CD4-positive, alpha-beta T cell treated with Interferon alpha-2 for 1 hour (primary cell): Measurements from ENCODE around the gene TRIM63.

Source experiments
- DNase-seq, 2 donors: peaks; one replicate each; pipeline ENCODE4 v3.0.0-alpha.2; 2020 to 2022

Gene TRIM63

DNA sequence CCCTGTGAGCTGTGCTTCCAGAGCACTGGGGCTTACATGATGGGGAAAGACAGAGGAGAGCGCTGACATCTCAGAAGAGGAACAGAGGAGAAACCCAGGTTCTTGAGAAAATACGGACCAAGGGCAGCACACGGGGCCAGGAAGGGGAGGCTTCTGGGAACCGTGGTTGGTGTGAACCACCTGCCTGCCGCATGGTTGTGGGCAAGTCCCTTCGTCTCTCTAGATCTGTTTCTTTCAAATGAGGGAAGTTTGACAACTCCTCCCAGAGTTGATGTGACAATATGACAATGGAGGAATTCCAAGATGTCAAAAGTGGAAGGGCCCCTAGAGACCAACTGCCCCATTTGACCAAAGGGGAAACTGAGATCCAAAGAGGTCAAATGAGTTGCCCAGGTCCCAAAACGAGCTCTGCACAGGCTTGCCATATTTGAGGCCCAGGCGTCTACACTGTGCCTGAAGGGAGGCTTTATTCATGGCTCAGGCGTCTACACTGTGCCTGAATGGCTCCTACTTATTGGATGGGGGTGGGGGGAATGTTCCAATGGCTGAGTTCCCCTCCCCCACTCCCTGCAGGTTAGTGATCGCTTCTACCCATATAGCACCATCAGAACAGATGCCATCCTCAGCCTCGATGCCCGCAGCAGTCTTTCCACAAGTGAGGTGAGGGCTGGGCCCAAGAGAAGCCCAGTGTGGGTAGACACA is 34.6 kb downstream of the TRIM63 start:
- no peak for DNase-seq

- no peak for DNase-seq
These were observed 35.7 kb downstream of the TRIM63 start for GRCh38 chr1:26031611-26032220.

DNA sequence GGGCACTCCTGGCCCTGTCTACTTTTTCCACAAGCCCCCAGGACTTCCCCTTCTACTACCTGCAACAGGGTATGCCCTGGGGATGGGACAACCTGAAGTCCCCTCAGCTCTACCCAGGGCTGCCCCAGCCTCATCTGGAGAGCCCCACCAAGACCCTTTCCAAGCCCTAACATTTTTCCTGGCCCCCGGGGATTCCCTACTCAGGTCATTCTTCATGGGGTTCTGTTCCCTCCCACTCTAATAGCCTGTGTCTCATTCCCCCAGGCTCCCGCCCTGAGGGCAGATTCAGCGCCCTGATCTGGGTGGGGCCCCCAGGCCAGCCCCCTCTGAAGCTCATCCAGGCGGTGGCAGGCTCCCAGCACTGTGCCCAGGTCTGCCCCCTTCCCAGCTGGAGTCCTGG is 36.2 kb downstream of the TRIM63 start:
- no peak for DNase-seq

- no peak for DNase-seq
These were observed 37.5 kb downstream of the TRIM63 start for GRCh38 chr1:26029864-26030481.

DNA sequence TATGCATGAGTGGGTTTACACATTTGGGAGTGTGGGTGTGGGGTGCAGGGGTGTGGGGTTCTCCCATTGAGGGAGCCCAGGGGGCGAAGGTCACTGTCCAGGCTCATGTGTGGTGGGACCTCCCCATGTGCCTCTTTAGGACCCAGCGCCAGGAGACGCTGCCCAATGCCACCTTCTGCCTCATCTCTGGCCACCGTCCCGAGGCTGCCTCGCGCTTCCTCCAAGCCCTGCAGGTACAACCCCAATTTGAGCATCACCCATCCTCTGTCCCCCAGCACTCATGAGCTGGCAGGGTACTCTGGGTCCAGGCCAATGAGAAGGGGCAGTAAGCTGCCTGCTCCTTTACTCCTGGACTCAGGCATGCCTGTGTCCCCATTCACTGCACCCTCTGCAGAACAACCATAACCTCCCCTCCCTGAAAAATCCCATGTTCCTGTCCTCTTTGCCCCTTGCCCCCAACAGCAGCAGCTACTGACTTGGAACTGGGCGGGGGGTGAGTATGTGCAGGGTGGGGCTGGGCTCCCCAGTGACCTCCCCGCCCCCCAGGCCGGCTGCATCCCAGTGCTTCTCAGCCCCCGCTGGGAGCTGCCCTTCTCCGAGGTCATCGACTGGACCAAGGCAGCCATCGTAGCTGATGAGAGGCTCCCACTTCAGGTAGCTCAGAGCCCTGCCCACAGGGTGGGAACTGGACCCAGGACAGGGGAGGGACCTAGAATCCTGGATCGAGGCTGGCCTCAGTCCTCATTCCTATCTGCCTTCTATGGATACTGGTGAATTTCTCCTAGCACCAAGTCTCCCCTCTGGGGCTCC is 38.2 kb downstream of the TRIM63 start:
- no peak for DNase-seq

GRCh38 chr1:26028490-26028980 is 38.9 kb downstream of the TRIM63 start:
- DNase-seq, result no peak

- DNase-seq, result no peak
These were observed 39.5 kb downstream of the TRIM63 start for GRCh38 chr1:26027716-26028489.

GRCh38 chr1:26025517-26025916 is 41.9 kb downstream of the TRIM63 start:
- no peak for DNase-seq

DNA sequence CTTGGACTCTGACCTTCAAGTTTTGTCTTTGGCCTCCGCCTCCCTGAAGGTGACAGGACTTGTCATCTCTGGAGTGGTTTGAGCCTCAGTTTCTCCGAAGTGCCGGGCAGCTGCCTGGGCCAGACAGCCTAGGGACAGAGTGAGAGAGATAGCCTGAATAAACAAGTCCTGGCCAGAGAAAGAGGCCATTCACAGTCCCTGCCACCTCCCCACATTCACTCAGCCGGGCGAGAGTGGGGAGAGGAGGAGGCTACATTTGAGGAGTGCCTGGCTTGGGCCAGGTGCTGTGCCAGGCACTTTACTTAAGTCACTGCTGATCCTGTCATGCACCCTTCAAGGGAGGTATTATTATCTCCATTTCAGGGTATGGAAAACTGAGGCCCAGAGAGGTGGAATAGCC is 42.4 kb downstream of the TRIM63 start:
- no peak for DNase-seq

DNA sequence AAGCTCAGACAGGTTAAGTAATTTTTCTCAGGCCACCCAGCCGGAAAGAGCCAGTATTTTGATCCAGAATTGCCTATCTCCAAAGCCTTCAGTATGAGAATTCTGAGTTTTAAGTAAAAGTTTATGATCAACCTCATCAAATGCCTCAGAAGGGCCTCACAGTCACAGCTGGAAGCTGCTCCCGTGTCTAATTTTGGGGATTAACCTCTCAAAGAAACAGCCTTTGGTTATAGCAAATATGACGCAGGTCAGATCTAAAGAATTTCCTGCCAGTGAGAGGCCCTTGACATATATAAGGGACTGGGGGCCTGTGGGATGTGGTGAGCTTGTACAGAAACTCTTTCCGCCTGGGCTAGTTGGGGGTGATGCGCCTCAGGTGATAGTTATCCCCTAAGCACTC is 43.6 kb downstream of the TRIM63 start:
- DNase-seq, result no peak

DNA sequence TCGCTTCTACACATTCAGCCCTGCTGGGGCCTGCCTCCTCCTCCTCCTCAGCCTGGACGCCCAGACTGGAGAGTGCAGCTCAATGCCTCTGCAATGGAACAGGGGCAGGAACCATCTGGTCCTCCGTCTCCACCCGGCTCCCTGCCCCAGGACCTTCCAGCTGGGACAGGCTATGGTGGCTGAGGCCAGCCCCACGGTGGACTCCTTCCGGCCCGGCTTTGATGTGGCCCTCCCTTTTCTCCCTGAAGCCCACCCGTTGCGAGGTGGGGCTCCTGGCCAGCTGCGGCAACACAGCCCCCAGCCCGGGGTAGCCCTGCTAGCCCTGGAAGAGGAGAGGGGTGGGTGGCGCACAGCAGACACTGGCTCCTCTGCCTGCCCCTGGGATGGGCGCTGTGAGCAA is 44.4 kb downstream of the TRIM63 start:
- DNase-seq, result no peak

DNA sequence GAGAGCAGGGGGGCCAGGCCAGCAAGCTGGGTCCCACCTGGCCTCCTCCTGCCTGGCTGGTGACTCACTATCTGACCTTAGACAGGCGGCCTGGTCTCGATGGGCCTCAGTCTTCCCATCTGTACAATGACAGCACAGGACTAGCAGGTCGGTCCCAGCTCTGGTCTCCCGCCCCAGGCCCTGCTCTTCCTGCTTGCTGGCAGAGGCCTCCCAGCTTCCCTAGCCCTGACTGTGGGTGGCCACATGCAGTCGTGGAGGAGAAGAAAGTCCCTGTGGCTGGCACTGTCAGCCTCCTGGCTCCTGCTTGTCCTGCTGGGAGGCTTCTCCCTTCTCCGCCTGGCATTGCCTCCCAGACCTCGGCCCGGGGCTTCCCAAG is 45.0 kb downstream of the TRIM63 start:
- DNase-seq, result no peak

DNA sequence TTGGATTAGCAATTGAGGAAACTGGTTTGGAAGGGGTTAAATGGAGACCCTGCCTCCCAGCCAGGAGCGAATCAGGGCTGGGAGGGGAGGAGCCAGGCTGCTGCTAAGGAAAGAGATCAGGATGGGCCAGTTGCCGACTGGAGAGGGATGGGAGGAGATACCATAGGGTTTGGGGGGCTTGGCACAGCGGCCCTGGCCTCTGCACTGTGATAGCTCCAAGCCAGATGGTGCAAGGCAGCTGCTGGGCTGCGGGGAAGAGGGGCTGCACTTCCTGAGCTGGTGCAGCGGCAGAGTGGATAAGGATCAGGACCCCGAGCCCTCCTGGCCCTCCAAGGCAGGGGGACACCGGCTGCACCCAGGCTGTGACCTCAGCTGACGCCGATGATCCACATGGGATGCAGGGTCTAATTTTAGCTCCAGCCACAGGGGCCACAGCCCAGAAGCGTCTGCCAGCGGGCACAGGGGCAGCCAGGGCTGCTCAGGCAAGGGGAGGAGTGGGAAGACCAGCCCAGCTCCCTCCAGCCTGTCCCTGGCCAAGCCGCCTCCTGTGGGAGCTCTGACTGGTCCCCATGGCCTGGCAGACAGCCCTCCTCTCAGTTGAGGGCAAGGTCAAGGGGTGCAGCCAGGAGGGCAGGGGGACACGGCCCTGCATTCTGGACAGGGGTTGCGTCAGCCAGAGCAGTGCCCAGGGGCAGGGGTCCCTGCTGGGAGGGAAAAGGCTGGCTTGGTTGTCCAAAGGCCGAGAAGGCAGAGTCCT is 45.6 kb downstream of the TRIM63 start, which contains the start of gene EXTL1:
TSS of gene EXTL1 (plus strand) at position 129 of the 757 bp plus-strand sequence. CDS start 872 bp downstream, outside the sequence.
- DNase-seq, result no peak

DNA sequence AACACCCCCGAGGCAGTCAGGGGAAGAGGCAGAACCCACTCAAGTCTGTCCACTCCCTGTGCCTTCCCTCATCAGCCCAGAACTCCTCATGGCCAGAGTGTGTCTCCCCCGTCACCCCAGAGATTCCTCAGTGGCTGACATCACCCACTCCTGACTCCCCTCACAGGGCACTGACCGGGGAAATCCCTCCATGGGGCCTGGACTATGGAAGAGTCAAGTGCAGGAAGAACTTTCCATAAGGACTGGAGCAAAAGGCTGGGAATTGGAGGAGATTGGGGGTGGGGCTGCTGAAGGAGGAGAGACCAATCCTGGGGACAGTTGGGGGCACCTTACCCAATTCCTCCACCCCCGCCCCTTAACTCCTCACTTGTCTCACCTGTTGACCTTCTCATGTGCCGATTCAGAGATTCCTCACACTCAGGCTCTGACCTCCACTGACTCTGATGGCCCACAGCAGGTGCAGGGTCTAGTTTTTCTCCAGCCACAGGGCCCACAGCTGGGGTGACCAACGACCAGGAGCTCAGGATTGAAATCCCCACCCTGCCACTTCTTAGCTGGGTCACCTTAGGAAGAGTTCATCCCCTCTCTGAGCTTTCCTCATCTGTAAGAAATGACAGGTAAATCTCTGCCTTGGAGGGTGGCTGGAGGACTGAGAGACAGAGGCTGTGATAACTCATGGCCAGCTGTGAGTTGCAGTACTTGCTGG is 46.3 kb downstream of the TRIM63 start:
- DNase-seq, result no peak

DNA sequence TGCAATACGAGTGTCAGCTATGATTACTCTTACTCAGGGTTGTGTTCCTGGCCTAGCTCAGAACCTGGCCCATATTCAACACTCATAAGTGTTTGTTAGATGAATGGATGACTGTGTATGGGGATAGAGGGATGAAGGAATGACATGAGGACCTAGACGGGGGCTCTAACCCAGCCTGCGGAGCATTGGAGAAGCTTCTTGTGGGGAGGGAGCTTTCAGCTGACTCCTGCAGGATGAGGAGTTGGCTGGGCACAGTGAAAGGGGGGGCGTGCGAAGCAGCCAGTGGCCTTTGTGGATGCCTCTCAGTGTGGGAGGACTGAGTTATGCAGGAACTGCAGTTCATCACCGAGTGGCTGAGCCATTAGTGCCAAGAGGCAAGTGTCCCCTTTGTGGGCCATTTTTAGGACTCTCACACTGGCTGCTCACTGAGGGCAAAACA is 47.1 kb downstream of the TRIM63 start:
- no peak for DNase-seq

DNA sequence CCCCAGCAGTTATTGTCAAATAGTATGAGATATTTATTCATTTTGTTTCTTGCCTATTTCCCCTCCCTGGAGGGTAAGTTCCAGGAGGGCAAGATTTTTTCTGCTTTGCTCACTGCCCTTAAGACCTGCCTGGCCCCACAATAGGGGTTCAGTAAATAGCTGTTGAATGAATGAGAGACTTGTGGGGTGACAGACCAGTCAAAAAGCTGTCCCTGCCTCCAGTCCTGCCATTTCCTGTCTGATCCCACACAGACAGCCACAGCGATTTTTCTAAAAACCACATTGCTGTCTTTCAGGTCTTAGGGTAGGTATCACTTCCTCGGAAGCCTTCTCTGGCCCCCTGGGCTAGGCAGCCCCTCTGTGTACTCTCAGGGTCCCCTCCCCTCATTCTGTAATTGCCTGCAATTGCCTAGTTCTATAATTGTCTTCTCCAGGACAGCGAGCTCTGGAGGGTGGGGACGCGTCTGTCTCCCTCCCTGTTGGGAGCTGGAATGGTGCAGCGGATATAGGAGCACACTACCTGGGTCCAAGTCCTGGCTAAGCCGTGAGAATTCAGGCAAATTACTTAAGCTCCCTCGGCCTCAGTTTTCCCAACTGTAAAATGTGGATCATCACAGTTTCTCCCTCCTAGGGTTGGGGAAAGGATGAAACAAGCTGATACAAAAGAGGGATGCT is 47.7 kb downstream of the TRIM63 start:
- no peak for DNase-seq

- DNase-seq, result no peak
These were observed 49.8 kb downstream of the TRIM63 start for GRCh38 chr1:26017606-26018005.

- no peak for DNase-seq
These were observed 50.4 kb downstream of the TRIM63 start for GRCh38 chr1:26016953-26017545.

GRCh38 chr1:26016258-26016952 is 51.0 kb downstream of the TRIM63 start:
- DNase-seq, result no peak
